HG03095 (cell line): Measurements from ENCODE around the gene SCUBE1.
"Not testable (repeated sequence)": the region's sequence is repeated elsewhere in the genome, so short reads cannot be mapped to it uniquely, and the experiment has no call there.

ENCODE experiments used
- ATAC-seq: cut with Tn5 transposase; IDR thresholded peaks from one replicate; pipeline ENCODE4 v1.9.1; 2021; ENCODE audit warnings: moderate library complexity; ENCODE audit not compliant: unreplicated experiment

Gene SCUBE1

GRCh38 chr22:43360576-43360975 is 17.4 kb upstream of the SCUBE1 start:
- no peak for ATAC-seq

GRCh38 chr22:43356881-43357280 is 13.7 kb upstream of the SCUBE1 start:
- no peak for ATAC-seq

GRCh38 chr22:43355688-43356087 is 12.5 kb upstream of the SCUBE1 start:
- not testable (repeated sequence) for ATAC-seq

GRCh38 chr22:43351966-43352345 is 8.8 kb upstream of the SCUBE1 start:
- no peak for ATAC-seq

- no peak for ATAC-seq
Measured at GRCh38 chr22:43349636-43350035, 6.5 kb upstream of the SCUBE1 start.

GRCh38 chr22:43346521-43346929 is 3.4 kb upstream of the SCUBE1 start:
- no peak for ATAC-seq

- no peak for ATAC-seq
Measured at GRCh38 chr22:43345761-43346301, 2.7 kb upstream of the SCUBE1 start.

- no peak for ATAC-seq
Measured at GRCh38 chr22:43345356-43345755, 2.2 kb upstream of the SCUBE1 start.

- no peak for ATAC-seq
Measured at GRCh38 chr22:43344520-43344787, 1.3 kb upstream of the SCUBE1 start.

- ATAC-seq = no peak
Measured at GRCh38 chr22:43343670-43344519, 723 bp upstream of the SCUBE1 start.

GRCh38 chr22:43342347-43343261 is 568 bp downstream of the SCUBE1 start:
- no peak for ATAC-seq

GRCh38 chr22:43341565-43341964 is 1.6 kb downstream of the SCUBE1 start:
- ATAC-seq = no peak

- ATAC-seq = no peak
Measured at GRCh38 chr22:43338766-43339345, 4.3 kb downstream of the SCUBE1 start.

GRCh38 chr22:43337946-43338345 is 5.2 kb downstream of the SCUBE1 start:
- ATAC-seq = no peak

GRCh38 chr22:43337385-43337784 is 5.8 kb downstream of the SCUBE1 start:
- ATAC-seq = no peak

GRCh38 chr22:43334378-43334777 is 8.8 kb downstream of the SCUBE1 start:
- ATAC-seq = no peak

GRCh38 chr22:43333978-43334377 is 9.2 kb downstream of the SCUBE1 start:
- ATAC-seq = no peak

GRCh38 chr22:43333156-43333555 is 10.0 kb downstream of the SCUBE1 start:
- no peak for ATAC-seq

GRCh38 chr22:43331698-43332097 is 11.5 kb downstream of the SCUBE1 start:
- no peak for ATAC-seq

GRCh38 chr22:43331069-43331451 is 12.1 kb downstream of the SCUBE1 start:
- no peak for ATAC-seq
